ENCODE measurements around the gene SPATS2L. TPM values are rescaled to one million over a fixed set of nuclear protein-coding genes. Genes with fewer than 3 reads are reported as not detected.

The SPATS2L gene
- total RNA-seq, 1 experiment from 2014 or later: 66.2 TPM

- peak; percentile 50 for DNase-seq (ENCODE audit: low read depth)
These were observed 44.4 kb downstream of the SPATS2L start for GRCh38 chr2:200350850-200351285.

GRCh38 chr2:200351815-200352214, 45.3 kb downstream of the SPATS2L start:
- no peak for DNase-seq (ENCODE audit: low read depth)

GRCh38 chr2:200352636-200353035, 46.1 kb downstream of the SPATS2L start:
- peak; percentile 61 for DNase-seq (ENCODE audit: low read depth)

GRCh38 chr2:200353120-200353519, 46.6 kb downstream of the SPATS2L start:
- DNase-seq (ENCODE audit: low read depth): no peak

DNA sequence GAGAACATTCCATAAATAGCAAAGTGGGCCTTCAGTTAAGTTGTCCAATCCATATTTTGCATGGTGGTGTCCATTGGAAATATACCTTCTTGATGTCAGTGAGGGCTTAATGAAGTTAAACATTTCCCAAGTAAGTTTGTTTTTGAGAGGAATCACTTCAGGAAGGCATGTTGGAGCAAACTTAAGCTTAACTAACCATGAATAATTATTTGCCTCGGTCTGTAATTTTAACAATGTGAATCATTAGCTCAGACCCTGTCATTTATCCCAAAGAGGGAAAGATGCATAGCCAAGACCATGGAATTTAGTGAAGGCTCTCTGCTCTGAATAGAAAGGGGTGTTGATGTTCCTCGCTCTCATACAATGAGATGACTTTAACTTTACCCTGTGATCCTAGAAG, 47.4 kb downstream of the SPATS2L start:
- no peak for DNase-seq (ENCODE audit: low read depth)

GRCh38 chr2:200354833-200355751, 48.6 kb downstream of the SPATS2L start:
- no peak for DNase-seq (ENCODE audit: low read depth)

- DNase-seq (ENCODE audit: low read depth): no peak
These were observed 49.8 kb downstream of the SPATS2L start for GRCh38 chr2:200356321-200356720.

- DNase-seq (ENCODE audit: low read depth): peak; percentile 23
These were observed 50.4 kb downstream of the SPATS2L start for GRCh38 chr2:200356857-200357384.

GRCh38 chr2:200357845-200358244, 51.4 kb downstream of the SPATS2L start:
- no peak for DNase-seq (ENCODE audit: low read depth)

DNA sequence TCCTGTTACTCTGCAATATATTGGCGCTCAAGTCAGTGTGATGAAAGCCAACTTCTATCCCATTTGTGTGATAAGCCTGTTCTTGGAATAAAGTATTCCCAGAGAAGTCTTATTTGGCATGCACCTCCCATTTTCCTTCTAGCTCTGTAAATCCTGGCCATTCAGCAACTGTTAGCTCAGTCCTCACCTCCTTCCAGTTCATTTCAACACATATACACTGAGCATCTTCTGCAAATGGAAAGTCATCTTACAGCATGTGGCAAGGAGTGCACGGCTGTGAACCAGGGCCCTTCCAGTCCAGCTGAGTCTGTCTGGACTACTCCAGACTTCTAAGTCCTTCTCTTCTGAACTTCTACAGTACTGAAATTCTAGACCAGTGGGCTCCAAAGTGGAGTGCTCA, 53.1 kb downstream of the SPATS2L start:
- no peak for DNase-seq (ENCODE audit: low read depth)

GRCh38 chr2:200360364-200360763, 53.9 kb downstream of the SPATS2L start:
- DNase-seq (ENCODE audit: low read depth): no peak

DNA sequence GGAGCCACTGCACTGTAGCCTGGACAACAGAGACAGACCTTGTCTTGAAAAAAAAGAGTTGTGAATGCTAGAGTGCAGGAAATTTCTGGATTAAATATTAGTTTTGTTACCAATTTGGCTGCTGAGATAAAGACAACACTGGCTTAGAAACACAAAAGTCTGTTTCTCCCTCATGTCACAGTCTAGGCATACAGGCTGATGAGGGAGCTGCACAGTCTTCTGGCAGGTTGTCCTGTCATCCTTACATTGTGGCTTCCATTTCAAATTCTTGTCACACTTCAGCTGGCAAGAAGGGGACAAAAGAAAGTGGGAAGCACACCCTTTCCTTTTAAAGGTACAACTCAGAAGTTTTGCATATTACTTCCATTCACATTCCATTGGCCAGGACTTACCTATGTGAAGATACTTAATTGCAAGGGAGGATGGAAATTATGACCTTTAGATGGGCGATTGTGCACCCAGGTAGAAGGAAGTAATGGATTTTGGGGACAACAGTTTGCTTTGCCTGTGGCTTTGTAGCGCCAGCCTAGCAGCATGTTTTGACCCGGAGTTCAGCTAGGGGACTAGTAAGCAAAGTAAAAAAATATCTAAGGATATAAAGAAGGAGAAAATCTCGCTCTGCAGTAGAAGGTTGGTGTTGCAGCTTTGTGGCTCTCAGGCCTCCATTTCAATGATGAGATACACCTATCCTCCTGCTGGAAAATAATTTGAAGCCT, 55.9 kb downstream of the SPATS2L start:
- DNase-seq (ENCODE audit: low read depth): no peak

DNA sequence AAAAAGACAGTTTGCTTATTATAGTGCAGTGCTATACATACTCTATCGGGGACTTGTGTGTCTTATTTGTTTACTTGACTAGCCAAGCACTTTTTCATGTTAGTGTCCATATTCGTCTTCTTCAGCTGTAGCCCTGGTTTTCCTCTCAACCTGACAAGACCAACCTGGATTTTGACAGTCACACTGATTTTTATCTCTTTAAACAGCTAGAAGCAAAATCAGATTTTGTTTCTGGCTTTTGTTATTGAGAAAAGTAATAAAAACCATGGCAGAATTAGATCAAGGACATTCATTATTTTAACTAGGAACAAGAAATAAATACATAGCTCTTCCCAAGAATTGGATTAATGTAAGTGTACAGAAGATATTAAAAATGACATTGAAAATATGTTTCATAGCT, 56.8 kb downstream of the SPATS2L start:
- no peak for DNase-seq (ENCODE audit: low read depth)

DNA sequence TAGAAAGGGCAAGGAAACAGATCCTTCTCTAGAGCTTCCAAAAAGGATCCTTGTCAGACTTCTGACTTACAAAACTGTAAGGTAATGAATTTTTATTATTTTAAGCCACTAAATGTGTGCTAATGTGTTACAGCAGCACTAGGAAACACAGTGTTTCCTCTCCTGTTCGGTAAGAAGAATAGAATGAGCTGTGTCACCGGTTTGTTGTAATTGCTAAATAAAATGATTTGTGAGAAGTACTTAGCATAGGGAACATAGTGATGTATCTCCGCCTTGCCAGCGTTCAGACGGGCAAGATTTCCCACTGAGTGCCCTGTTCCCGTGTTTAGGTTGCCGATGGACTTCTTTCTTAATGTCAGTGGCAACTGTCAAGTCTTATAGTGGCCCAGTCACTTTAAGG, 57.6 kb downstream of the SPATS2L start:
- DNase-seq (ENCODE audit: low read depth): no peak

- DNase-seq (ENCODE audit: low read depth): no peak
These were observed 58.1 kb downstream of the SPATS2L start for GRCh38 chr2:200364620-200365019.

DNA sequence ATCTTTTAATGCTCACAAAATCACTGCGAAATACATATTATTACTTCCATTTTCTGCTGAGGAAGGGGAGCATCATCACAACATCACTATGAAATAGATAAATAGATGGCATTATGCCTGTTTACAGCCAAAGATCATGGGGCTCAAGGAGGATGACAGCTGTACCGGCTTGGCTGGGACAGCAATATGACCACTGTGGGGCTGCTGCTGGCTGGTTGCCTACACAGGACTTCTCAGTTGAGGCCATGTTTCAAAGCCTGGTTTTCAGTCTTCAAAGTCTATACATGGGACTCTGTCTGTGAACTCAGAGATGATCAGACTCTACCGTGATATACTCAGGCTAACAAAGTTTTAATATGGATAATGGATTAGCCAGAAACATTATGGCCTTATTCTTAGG, 58.7 kb downstream of the SPATS2L start:
- DNase-seq (ENCODE audit: low read depth): no peak

GRCh38 chr2:200367155-200367554, 60.7 kb downstream of the SPATS2L start:
- DNase-seq (ENCODE audit: low read depth): no peak

- no peak for DNase-seq (ENCODE audit: low read depth)
These were observed 63.4 kb downstream of the SPATS2L start for GRCh38 chr2:200369886-200370285.

DNA sequence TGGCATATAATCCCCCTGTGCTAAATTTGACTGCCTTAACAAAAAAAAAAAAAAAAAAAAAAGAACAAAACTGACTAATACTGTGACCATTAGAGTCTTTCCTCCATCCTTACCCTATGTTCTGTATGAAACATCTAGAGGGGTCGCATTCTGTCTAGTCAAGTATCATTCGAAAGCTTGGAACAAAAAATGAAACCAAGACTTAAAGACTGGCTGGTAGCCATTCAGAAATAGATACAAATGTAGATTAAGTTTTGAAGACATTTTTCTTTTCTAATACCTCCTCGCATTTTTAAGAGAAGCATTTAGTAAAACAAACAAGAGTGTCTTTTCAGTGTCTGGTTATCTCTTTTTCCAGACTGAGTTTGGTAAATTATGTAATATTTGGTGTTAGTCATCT, 66.7 kb downstream of the SPATS2L start:
- DNase-seq (ENCODE audit: low read depth): no peak

GRCh38 chr2:200373973-200374416, 67.5 kb downstream of the SPATS2L start:
- peak; percentile 36 for DNase-seq (ENCODE audit: low read depth)

DNA sequence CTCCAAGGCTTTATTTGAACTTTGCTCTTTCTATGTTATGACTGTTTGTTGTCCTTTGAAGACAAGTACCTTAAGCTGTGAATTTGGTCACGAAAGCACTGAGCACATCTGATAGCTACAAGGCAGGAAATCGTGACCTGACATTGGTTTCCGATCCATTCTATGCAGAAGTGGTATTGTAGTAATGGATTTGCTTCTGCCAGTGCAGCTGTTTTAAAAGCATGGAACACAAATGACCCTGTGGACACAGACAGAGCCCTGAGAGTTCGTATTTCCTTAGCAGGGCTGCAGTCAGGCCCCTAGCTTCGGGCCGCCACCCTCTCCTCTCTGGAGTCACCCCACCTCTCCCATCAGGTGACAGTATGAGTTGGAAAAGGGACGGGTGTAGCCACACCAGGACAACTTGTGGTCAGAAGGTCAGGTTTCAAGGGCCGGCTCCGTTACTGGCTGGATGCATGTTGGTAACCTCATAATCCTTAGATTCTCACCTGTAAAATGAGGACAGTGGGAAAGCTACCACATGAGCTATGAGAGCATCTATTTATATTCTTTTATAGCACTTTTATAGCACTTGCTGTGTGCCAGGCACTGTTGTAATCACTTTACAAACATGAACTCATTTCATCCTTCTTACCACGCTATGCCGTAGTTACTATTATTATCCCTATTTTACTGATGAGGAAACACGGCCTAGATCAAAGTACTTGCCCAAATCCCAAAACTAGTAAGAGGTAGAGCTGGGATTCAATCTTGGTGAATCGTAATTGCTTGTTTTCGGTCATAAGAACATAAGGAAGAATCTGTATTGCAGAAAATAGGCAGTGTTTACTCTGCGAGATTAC, 70.2 kb downstream of the SPATS2L start:
- DNase-seq (ENCODE audit: low read depth): no peak
